Endothelial cell of umbilical vein (primary cell): ENCODE results near the gene TCEAL2.

Experiments used
- EZH2 ChIP-seq: IDR thresholded peaks from 2 replicates; pipeline ENCODE4 v1.6.1; 2012; ENCODE audit warnings: borderline replicate concordance, low read depth, mild to moderate bottlenecking, moderate library complexity, low read length, inconsistent platforms; ENCODE audit not compliant: severe bottlenecking
- GATA2 ChIP-seq: IDR thresholded peaks from 2 replicates; pipeline ENCODE4 v1.7.0; 2011; ENCODE audit warnings: low read depth, mild to moderate bottlenecking, moderate library complexity, mixed read lengths, low read length; ENCODE audit not compliant: insufficient read length, insufficient read depth
- JUN ChIP-seq: IDR thresholded peaks from 2 replicates; pipeline ENCODE4 v1.6.1; 2011; ENCODE audit warnings: borderline replicate concordance, low read depth; ENCODE audit not compliant: insufficient read length, insufficient read depth
- MYC ChIP-seq: IDR thresholded peaks from one replicate; pipeline ENCODE4 v1.6.1; 2011; ENCODE audit warnings: mild to moderate bottlenecking, low read depth, low read length
- POLR2A ChIP-seq: IDR thresholded peaks from 2 replicates; pipeline ENCODE4 v1.6.1; 2012; ENCODE audit warnings: low read depth, mild to moderate bottlenecking, control low read depth, low read length
- POLR2AphosphoS5 ChIP-seq: IDR thresholded peaks from 2 replicates; pipeline ENCODE4 v1.6.1; 2012; ENCODE audit warnings: low read depth, mild to moderate bottlenecking, control low read depth, low read length, moderate library complexity; ENCODE audit not compliant: insufficient read depth
- TF ChIP-seq, protein P1 (sequence below), 2 donors: IDR thresholded peaks; 1 replicate in 1 of 2; 2 replicates in 1 of 2; pipeline ENCODE4 v1.5.1; 2011; ENCODE audit warnings: low read length in 2 of 2, mild to moderate bottlenecking in 2 of 2, moderate library complexity in 2 of 2, control low read depth in 1 of 2, inconsistent platforms in 1 of 2, low read depth in 1 of 2; ENCODE audit not compliant: insufficient read depth in 1 of 2; ENCODE audit errors: extremely low read depth in 1 of 2

DNA sequence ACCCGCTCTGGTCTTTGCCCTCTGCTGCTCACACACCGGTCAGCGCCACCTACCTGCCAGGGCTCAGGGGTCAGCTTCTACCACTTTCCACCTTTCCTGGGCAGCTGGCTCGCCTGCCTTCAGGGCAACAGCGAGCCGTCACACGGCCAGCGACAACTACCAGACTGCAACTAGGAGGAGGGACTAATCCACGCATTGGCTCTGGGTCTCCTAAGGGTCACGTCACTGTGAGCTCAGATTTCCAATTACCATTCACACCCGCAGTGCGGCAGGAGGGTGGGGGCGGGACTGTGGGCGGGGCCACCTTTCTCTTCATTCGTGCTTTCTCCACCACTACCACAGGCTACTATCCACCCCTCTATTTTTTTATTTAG, 30.3 kb downstream of the TCEAL2 start, which contains the start of gene BEX5:
- TF ChIP-seq POLR2AphosphoS5 (no peak), JUN (no peak), POLR2A (no peak), MYC (no peak), EZH2 (no peak), GATA2 (no peak)
- TF ChIP-seq, protein P1, sequence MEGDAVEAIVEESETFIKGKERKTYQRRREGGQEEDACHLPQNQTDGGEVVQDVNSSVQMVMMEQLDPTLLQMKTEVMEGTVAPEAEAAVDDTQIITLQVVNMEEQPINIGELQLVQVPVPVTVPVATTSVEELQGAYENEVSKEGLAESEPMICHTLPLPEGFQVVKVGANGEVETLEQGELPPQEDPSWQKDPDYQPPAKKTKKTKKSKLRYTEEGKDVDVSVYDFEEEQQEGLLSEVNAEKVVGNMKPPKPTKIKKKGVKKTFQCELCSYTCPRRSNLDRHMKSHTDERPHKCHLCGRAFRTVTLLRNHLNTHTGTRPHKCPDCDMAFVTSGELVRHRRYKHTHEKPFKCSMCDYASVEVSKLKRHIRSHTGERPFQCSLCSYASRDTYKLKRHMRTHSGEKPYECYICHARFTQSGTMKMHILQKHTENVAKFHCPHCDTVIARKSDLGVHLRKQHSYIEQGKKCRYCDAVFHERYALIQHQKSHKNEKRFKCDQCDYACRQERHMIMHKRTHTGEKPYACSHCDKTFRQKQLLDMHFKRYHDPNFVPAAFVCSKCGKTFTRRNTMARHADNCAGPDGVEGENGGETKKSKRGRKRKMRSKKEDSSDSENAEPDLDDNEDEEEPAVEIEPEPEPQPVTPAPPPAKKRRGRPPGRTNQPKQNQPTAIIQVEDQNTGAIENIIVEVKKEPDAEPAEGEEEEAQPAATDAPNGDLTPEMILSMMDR (IDR thresholded peaks at IDR 0.05; ENCODE audit: extremely low read depth in 1 of 2, insufficient read depth in 1 of 2, low read depth in 1 of 2, low read length in 2 of 2): no peak
